B cell (primary cell): ENCODE results near the gene EIF3I. TPM values are rescaled to one million over a fixed set of nuclear protein-coding genes. Genes with fewer than 3 reads are reported as not detected.

Source experiments
- ATAC-seq: fragments of 200-7000 bp; cut with Tn5 transposase; one replicate; pipeline ENCODE4 v1.10.0; 2021; ENCODE audit warnings: low read depth, mild to moderate bottlenecking, moderate number of reproducible peaks, moderate library complexity
- CTCF ChIA-PET: fragments of 350-600 bp; sonication (Branson Sonifier 250); formaldehyde crosslinking; loops from one replicate; lab custom pipeline; 2021; ENCODE audit warnings: antibody characterized with exemption, inconsistent platforms; lab: Charles Lee
- POLR2A ChIA-PET: fragments of 350-600 bp; sonication (Branson Sonifier 250); formaldehyde crosslinking; loops from one replicate; lab custom pipeline; 2021; ENCODE audit warnings: antibody characterized with exemption; lab: Charles Lee
- DNase-seq: peaks from one replicate; pipeline ENCODE4 v3.0.0; 2013
- H2AFZ ChIP-seq: 2 replicates; pipeline ENCODE4 v1.6.1; 2012; ENCODE audit warnings: mild to moderate bottlenecking, low read depth, low read length; ENCODE audit not compliant: insufficient read depth, poor library complexity, severe bottlenecking
- H3K27ac ChIP-seq, 2 donors: 1 replicate in 1 of 2; 2 replicates in 1 of 2; pipeline ENCODE4 v1.5.1; 2012 to 2013; ENCODE audit warnings: low read length in 2 of 2, mild to moderate bottlenecking in 2 of 2, moderate library complexity in 1 of 2
- H3K27me3 ChIP-seq, 4 experiments: fragments of 200-600 bp in 1 of 4; sonication (generic) in 1 of 4; replicated peaks in 1 of 4; 1 replicate in 2 of 4; 2 replicates in 2 of 4; pipeline versions ENCODE4 v1.6.1 to v1.7.0; 2013 to 2016; ENCODE audit warnings: low read length in 3 of 4, mild to moderate bottlenecking in 2 of 4, mixed read lengths in 1 of 4, moderate library complexity in 1 of 4; ENCODE audit not compliant: insufficient read depth in 4 of 4, control insufficient read depth in 3 of 4; ENCODE audit errors: control extremely low read depth in 1 of 4
- H3K36me3 ChIP-seq, 2 experiments: replicated peaks in 1 of 2; 1 replicate in 1 of 2; 2 replicates in 1 of 2; pipeline versions ENCODE4 v1.6.1 to v1.7.1; 2013; ENCODE audit warnings: low read length in 1 of 2; ENCODE audit not compliant: insufficient read depth in 2 of 2, control insufficient read depth in 1 of 2; ENCODE audit errors: control extremely low read depth in 1 of 2, extremely low read depth in 1 of 2
- H3K4me1 ChIP-seq, 2 donors: fragments of 200-600 bp in 1 of 2; sonication (generic) in 1 of 2; 1 replicate in 1 of 2; 2 replicates in 1 of 2; pipeline versions ENCODE4 v1.5.1 to v1.6.1; 2013 to 2017; ENCODE audit warnings: low read length in 2 of 2; ENCODE audit not compliant: control insufficient read depth in 2 of 2, insufficient read depth in 2 of 2
- H3K4me2 ChIP-seq: replicated peaks from 2 replicates; pipeline ENCODE3; 2012; ENCODE audit warnings: mild to moderate bottlenecking, low read depth, low read length; ENCODE audit not compliant: poor library complexity, severe bottlenecking
- H3K4me3 ChIP-seq, 5 experiments: fragments of 200-600 bp in 1 of 5; sonication (generic) in 1 of 5; 1 replicate in 3 of 5; 2 replicates in 2 of 5; pipeline versions ENCODE4 v1.5.1 to v1.7.0; 2011 to 2016; ENCODE audit warnings: low read length in 4 of 5, mild to moderate bottlenecking in 4 of 5, low read depth in 2 of 5, control low read depth in 1 of 5, moderate library complexity in 1 of 5; ENCODE audit not compliant: insufficient read depth in 1 of 5; ENCODE audit errors: control extremely low read depth in 1 of 5, extremely low read depth in 1 of 5
- H3K79me2 ChIP-seq: fragments of 200-600 bp; sonication (generic); one replicate; pipeline ENCODE4 v1.6.0; 2016; ENCODE audit warnings: low read length; ENCODE audit not compliant: control insufficient read depth, insufficient read depth
- H3K9ac ChIP-seq: fragments of 200-600 bp; sonication (generic); 2 replicates; pipeline ENCODE4 v1.6.1; 2017; ENCODE audit warnings: mild to moderate bottlenecking, low read length, moderate library complexity
- H3K9me3 ChIP-seq, 3 donors: one replicate each; pipeline versions ENCODE4 v1.6.1 to v1.7.1; 2013; ENCODE audit warnings: low read length in 2 of 3; ENCODE audit not compliant: control insufficient read depth in 2 of 3, insufficient read depth in 1 of 3; ENCODE audit errors: control extremely low read depth in 1 of 3
- H4K20me1 ChIP-seq: 2 replicates; pipeline ENCODE4 v1.6.0; 2012; ENCODE audit warnings: mild to moderate bottlenecking, low read length; ENCODE audit not compliant: insufficient read depth, control insufficient read depth, poor library complexity, severe bottlenecking
- H3K27ac Mint-ChIP-seq: one replicate; pipeline ENCODE4 v1.8.0; 2021; ENCODE audit warnings: mixed read lengths
- H3K27me3 Mint-ChIP-seq: one replicate; pipeline ENCODE4 v1.8.0; 2021; ENCODE audit warnings: mixed read lengths
- H3K4me1 Mint-ChIP-seq: one replicate; pipeline ENCODE4 v1.8.0; 2021; ENCODE audit warnings: mixed read lengths
- H3K4me3 Mint-ChIP-seq: one replicate; pipeline ENCODE4 v1.8.0; 2021; ENCODE audit warnings: mixed read lengths
- H3K9me3 Mint-ChIP-seq: one replicate; pipeline ENCODE4 v1.8.0; 2022; ENCODE audit warnings: mixed read lengths; ENCODE audit not compliant: insufficient read depth
- EZH2 ChIP-seq: IDR thresholded peaks from 2 replicates; pipeline ENCODE4 v1.6.1; 2012; ENCODE audit warnings: borderline replicate concordance, low read depth, mild to moderate bottlenecking, moderate library complexity, low read length; ENCODE audit not compliant: insufficient read depth, poor library complexity, severe bottlenecking
- WGBS: methylation state at CpG from one replicate; pipeline ENCODE4 v1.1.5; 2013; ENCODE audit warnings: missing lambda C conversion rate; ENCODE audit not compliant: insufficient coverage; 5-methylcytosine and 5-hydroxymethylcytosine counted together
- intact Hi-C: fragments of 100-400 bp; cut with micrococcal nuclease; formaldehyde crosslinking; loops from one replicate; pipeline ENCODE4 v1.10.0; 2022
- polyA plus RNA-seq: library from polyadenylated mRNA; depleted of rRNA; stranded (reverse); fragments of >200 nt; gene quantifications from 2 replicates; pipeline ENCODE4 v1.2.3, GENCODE V29; 2012
- total RNA-seq, 2 donors: library from RNA; stranded (reverse); fragments of 120-200 nt in 1 of 2; gene quantifications; 1 replicate in 1 of 2; 2 replicates in 1 of 2; pipeline versions ENCODE4 v1.2.3 to v1.2.4, GENCODE V29; 2013 to 2022
- TF ChIP-seq, protein P1 (sequence below): fragments of 200-600 bp; IDR thresholded peaks from one replicate; pipeline ENCODE4 v1.8.0; 2022; ENCODE audit warnings: antibody characterized with exemption, mild to moderate bottlenecking

Gene EIF3I
- total and polyA plus RNA-seq, 2 donors (not counting 1 experiment from before 2014, with no cell fraction given): 87.0 to 130 TPM

DNA sequence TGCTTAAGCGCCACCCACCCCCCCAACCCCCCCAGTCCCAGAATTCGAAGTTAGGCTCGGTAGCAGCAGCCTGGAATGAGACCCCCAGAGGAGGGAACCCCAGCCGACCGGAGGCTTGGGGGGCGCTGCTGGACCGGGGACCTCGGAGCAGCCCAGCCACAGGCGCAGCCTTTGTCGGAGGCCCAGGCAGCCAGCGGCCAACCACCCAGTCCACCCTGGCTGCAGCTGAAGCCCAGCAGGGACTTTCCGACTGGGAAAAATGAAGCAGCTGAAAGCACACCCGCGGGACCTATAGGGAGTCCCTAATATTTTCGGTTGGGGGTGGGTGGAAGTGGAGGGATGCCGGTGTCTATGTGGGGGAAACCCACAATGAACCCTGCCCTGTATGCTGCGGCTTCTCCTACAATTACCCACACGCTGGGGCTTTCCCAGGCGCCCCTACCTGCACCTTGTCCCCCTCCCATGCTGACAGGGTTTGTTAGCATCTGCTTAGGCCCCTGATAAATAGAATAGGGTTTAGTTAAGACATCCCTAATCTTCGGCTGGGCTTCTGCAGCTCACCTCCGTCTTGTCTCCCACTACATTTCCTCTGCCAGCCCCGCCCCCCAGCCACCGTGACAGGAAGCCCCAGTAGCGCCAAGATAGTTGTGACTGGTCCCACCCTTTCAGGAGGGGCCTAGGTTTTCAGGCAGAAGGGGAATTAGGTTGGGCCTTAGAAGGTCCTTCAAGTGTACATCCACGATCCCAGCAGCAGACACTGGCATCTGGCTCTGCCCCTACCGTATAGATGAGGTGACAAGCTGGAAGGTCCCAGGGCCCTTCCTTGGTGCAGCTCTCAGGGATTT lies 21.0 kb upstream of the EIF3I start:
- 2% methylated on average over 15 of the region's 26 CpGs for WGBS
- TF ChIP-seq, protein P1, sequence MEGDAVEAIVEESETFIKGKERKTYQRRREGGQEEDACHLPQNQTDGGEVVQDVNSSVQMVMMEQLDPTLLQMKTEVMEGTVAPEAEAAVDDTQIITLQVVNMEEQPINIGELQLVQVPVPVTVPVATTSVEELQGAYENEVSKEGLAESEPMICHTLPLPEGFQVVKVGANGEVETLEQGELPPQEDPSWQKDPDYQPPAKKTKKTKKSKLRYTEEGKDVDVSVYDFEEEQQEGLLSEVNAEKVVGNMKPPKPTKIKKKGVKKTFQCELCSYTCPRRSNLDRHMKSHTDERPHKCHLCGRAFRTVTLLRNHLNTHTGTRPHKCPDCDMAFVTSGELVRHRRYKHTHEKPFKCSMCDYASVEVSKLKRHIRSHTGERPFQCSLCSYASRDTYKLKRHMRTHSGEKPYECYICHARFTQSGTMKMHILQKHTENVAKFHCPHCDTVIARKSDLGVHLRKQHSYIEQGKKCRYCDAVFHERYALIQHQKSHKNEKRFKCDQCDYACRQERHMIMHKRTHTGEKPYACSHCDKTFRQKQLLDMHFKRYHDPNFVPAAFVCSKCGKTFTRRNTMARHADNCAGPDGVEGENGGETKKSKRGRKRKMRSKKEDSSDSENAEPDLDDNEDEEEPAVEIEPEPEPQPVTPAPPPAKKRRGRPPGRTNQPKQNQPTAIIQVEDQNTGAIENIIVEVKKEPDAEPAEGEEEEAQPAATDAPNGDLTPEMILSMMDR: no peak
- TF ChIP-seq EZH2: no peak
- intact Hi-C loops: loop anchor here (1.0 to 10.0 kb wide), 3 partner anchors 21 to 136 kb away; partner anchors contain the start of genes EIF3I, MARCKSL1, TMEM234 and TMEM39B
- H3K36me3 ChIP-seq: peaks cover 2 to 12% of the 10 kb centered on the region in 2 experiments
- no peaks in the 10 kb centered on the region for H4K20me1 ChIP-seq
- H3K4me2 ChIP-seq: peak overlapping the region; percentile 91
- H3K79me2 ChIP-seq: no peaks in the 10 kb centered on the region
- no peaks in the 10 kb centered on the region for H3K27me3 ChIP-seq
- peak overlapping the region; percentile 48 to 85 (median 79) for H3K4me3 ChIP-seq
- DNase-seq (peak; percentile 84), ATAC-seq (peak; percentile 55)
- H3K9me3 Mint-ChIP-seq: no peaks in the 10 kb centered on the region
- ChIA-PET POLR2A (interaction anchor here (0.6 to 1.7 kb wide), 12 partner anchors 9 to 194 kb away, joined by 3 to 11 read pairs (median 4); partner anchors contain the start of genes EIF3I, HDAC1, MARCKSL1 and TMEM234), CTCF (interaction anchor here (0.6 to 3.9 kb wide), 11 partner anchors 9 to 213 kb away, joined by 3 to 20 read pairs (median 4); partner anchors contain the start of gene MARCKSL1)
- H3K9me3 ChIP-seq: peaks cover 0 to 4% (median 0%) of the 10 kb centered on the region in 3 donors
- H3K27ac ChIP-seq: peak overlapping the region; percentile 78 to 88
- H3K4me1 Mint-ChIP-seq: peaks cover 41% of the 10 kb centered on the region
- peaks cover 21 to 43% of the 10 kb centered on the region in 2 donors for H3K4me1 ChIP-seq
- H3K27ac Mint-ChIP-seq: peak overlapping the region; percentile 86
- peak overlapping the region; percentile 90 for H2AFZ ChIP-seq
- H3K9ac ChIP-seq: peak overlapping the region; percentile 89
- no peaks in the 10 kb centered on the region for H3K27me3 Mint-ChIP-seq
- peak overlapping the region; percentile 88 for H3K4me3 Mint-ChIP-seq
